ENCODE data around the gene SEC24D. TPM values are rescaled to one million over a fixed set of nuclear protein-coding genes. Genes with fewer than 3 reads are reported as not detected.

Gene SEC24D
- total RNA-seq, 1 experiment from 2014 or later: 13.4 TPM

GRCh38 chr4:118718511-118719170 lies 117.3 kb downstream of the SEC24D start:
- no TSS peak for BruUV-seq (replicated peaks)
- ChIA-PET POLR2A (no interaction called here), CTCF (no interaction called here)
- DNase-seq (ENCODE audit: low read depth, low spot score): no peak
- intact Hi-C loops (cut with micrococcal nuclease; ENCODE audit: unreplicated experiment) (no loop called here), in situ Hi-C loops (cut with HindIII; ENCODE audit: low pct_unique_long_range_greater_than_20kb, low sequenced_read_pairs) (no loop called here)
- Histone ChIP-seq H3K27ac (ENCODE audit: low read length) (no peak overlapping the region), H3K4me3 (ENCODE audit: low read depth in 2 of 2, low read length in 2 of 2) (no peak overlapping the region), H3K36me3 (ENCODE audit: control insufficient read depth, insufficient read depth, low read length) (no peaks in the 10 kb centered on the region), H3K9me3 (ENCODE audit: control insufficient read depth, insufficient read depth, low read depth, low read length) (no peaks in the 10 kb centered on the region), H3K4me1 (ENCODE audit: control insufficient read depth, insufficient read depth, low read length) (no peaks in the 10 kb centered on the region), H3K27me3 (ENCODE audit: control insufficient read depth, insufficient read depth, low read length) (no peaks in the 10 kb centered on the region)
- TF ChIP-seq, protein P1, sequence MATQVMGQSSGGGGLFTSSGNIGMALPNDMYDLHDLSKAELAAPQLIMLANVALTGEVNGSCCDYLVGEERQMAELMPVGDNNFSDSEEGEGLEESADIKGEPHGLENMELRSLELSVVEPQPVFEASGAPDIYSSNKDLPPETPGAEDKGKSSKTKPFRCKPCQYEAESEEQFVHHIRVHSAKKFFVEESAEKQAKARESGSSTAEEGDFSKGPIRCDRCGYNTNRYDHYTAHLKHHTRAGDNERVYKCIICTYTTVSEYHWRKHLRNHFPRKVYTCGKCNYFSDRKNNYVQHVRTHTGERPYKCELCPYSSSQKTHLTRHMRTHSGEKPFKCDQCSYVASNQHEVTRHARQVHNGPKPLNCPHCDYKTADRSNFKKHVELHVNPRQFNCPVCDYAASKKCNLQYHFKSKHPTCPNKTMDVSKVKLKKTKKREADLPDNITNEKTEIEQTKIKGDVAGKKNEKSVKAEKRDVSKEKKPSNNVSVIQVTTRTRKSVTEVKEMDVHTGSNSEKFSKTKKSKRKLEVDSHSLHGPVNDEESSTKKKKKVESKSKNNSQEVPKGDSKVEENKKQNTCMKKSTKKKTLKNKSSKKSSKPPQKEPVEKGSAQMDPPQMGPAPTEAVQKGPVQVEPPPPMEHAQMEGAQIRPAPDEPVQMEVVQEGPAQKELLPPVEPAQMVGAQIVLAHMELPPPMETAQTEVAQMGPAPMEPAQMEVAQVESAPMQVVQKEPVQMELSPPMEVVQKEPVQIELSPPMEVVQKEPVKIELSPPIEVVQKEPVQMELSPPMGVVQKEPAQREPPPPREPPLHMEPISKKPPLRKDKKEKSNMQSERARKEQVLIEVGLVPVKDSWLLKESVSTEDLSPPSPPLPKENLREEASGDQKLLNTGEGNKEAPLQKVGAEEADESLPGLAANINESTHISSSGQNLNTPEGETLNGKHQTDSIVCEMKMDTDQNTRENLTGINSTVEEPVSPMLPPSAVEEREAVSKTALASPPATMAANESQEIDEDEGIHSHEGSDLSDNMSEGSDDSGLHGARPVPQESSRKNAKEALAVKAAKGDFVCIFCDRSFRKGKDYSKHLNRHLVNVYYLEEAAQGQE (IDR thresholded peaks at IDR 0.05; ENCODE audit: insufficient read depth in 1 of 2, low read depth in 2 of 2, low read length in 1 of 2): no peak
- TF ChIP-seq, protein P2, sequence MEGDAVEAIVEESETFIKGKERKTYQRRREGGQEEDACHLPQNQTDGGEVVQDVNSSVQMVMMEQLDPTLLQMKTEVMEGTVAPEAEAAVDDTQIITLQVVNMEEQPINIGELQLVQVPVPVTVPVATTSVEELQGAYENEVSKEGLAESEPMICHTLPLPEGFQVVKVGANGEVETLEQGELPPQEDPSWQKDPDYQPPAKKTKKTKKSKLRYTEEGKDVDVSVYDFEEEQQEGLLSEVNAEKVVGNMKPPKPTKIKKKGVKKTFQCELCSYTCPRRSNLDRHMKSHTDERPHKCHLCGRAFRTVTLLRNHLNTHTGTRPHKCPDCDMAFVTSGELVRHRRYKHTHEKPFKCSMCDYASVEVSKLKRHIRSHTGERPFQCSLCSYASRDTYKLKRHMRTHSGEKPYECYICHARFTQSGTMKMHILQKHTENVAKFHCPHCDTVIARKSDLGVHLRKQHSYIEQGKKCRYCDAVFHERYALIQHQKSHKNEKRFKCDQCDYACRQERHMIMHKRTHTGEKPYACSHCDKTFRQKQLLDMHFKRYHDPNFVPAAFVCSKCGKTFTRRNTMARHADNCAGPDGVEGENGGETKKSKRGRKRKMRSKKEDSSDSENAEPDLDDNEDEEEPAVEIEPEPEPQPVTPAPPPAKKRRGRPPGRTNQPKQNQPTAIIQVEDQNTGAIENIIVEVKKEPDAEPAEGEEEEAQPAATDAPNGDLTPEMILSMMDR (IDR thresholded peaks at IDR 0.05): no peak
- no peak for TF ChIP-seq POLR2AphosphoS5 (IDR thresholded peaks at IDR 0.05; ENCODE audit: low read depth, low read length)
- TF ChIP-seq TCF7L2 (IDR thresholded peaks at IDR 0.05; ENCODE audit: low read depth, low read length): no peak
- no peak for TF ChIP-seq SIN3A (IDR thresholded peaks at IDR 0.05; ENCODE audit: borderline replicate concordance, insufficient read depth, low read depth, low read length)
- ATAC-seq: no peak

- POLR2A ChIA-PET: no interaction called here
- H3K36me3 ChIP-seq (ENCODE audit: control insufficient read depth, insufficient read depth, low read length): no peaks in the 10 kb centered on the region
- H3K27ac ChIP-seq (ENCODE audit: low read length): no peak overlapping the region
- ATAC-seq (no peak), DNase-seq (ENCODE audit: low read depth, low spot score) (no peak)
- no peak overlapping the region for H3K4me3 ChIP-seq (ENCODE audit: low read depth in 2 of 2, low read length in 2 of 2)
- H3K4me1 ChIP-seq (ENCODE audit: control insufficient read depth, insufficient read depth, low read length): no peaks in the 10 kb centered on the region
- no TSS peak for BruUV-seq (replicated peaks)
- TF ChIP-seq SIN3A (IDR thresholded peaks at IDR 0.05; ENCODE audit: borderline replicate concordance, insufficient read depth, low read depth, low read length): no peak
- TF ChIP-seq, protein P1 (IDR thresholded peaks at IDR 0.05; ENCODE audit: insufficient read depth in 1 of 2, low read depth in 2 of 2, low read length in 1 of 2): no peak
- no peak for TF ChIP-seq TCF7L2 (IDR thresholded peaks at IDR 0.05; ENCODE audit: low read depth, low read length)
- TF ChIP-seq, protein P2 (IDR thresholded peaks at IDR 0.05): no peak
- no peak for TF ChIP-seq POLR2AphosphoS5 (IDR thresholded peaks at IDR 0.05; ENCODE audit: low read depth, low read length)
- no peaks in the 10 kb centered on the region for H3K27me3 ChIP-seq (ENCODE audit: control insufficient read depth, insufficient read depth, low read length)
- H3K9me3 ChIP-seq (ENCODE audit: control insufficient read depth, insufficient read depth, low read depth, low read length): no peaks in the 10 kb centered on the region
- in situ Hi-C loops (cut with HindIII; ENCODE audit: low pct_unique_long_range_greater_than_20kb, low sequenced_read_pairs) (no loop called here), intact Hi-C loops (cut with micrococcal nuclease; ENCODE audit: unreplicated experiment) (no loop called here)
- CTCF ChIA-PET: no interaction called here
Measured at GRCh38 chr4:118716304-118716703, 119.6 kb downstream of the SEC24D start.

All from Panc1 (cell line).